Activated CD8-positive, alpha-beta memory T cell treated with anti-CD3 and anti-CD28 coated beads, Interleukin-2, amount 50 U/mL, for 24 hours (primary cell): ENCODE data around the gene ZNF500.
"Not testable (repeated sequence)": the region's sequence is repeated elsewhere in the genome, so short reads cannot be mapped to it uniquely, and the experiment has no call there.

ENCODE experiments used
- DNase-seq: peaks from one replicate; pipeline ENCODE4 v3.0.0-alpha.2; 2020; ENCODE audit errors: extremely low read depth

Gene ZNF500

GRCh38 chr16:4745274-4745569 is 21.7 kb downstream of the ZNF500 start:
- no peak for DNase-seq

GRCh38 chr16:4744555-4745273 is 22.2 kb downstream of the ZNF500 start:
- DNase-seq: no peak

GRCh38 chr16:4743226-4743878 is 23.6 kb downstream of the ZNF500 start:
- no peak for DNase-seq

- DNase-seq: not testable (repeated sequence)
Measured at GRCh38 chr16:4738370-4738769, 28.6 kb downstream of the ZNF500 start.

GRCh38 chr16:4737545-4737944 is 29.4 kb downstream of the ZNF500 start:
- DNase-seq: no peak

- no peak for DNase-seq
Measured at GRCh38 chr16:4736546-4736945, 30.4 kb downstream of the ZNF500 start.

GRCh38 chr16:4734730-4735535 is 32.0 kb downstream of the ZNF500 start:
- DNase-seq: peak; percentile 79

- peak; percentile 55 for DNase-seq
Measured at GRCh38 chr16:4734063-4734729, 32.8 kb downstream of the ZNF500 start, which contains the start of the genes ANKS3 and DNAAF8. TSS of gene ANKS3 (minus strand) at chr16:4734271. CDS start at chr16:4730149, 4,122 bp downstream. TSS of gene DNAAF8 (plus strand) at chr16:4734537. CDS start at chr16:4736515, 1,978 bp downstream.

- DNase-seq: no peak
Measured at GRCh38 chr16:4733747-4734062, 33.3 kb downstream of the ZNF500 start.

GRCh38 chr16:4733211-4733742 is 33.7 kb downstream of the ZNF500 start:
- DNase-seq: no peak

- no peak for DNase-seq
Measured at GRCh38 chr16:4729876-4730275, 37.1 kb downstream of the ZNF500 start.

- DNase-seq: no peak
Measured at GRCh38 chr16:4728676-4729075, 38.3 kb downstream of the ZNF500 start.

- DNase-seq: no peak
Measured at GRCh38 chr16:4726616-4727015, 40.3 kb downstream of the ZNF500 start.

- DNase-seq: no peak
Measured at GRCh38 chr16:4724661-4725270, 42.2 kb downstream of the ZNF500 start.

GRCh38 chr16:4723071-4723767 is 43.7 kb downstream of the ZNF500 start:
- no peak for DNase-seq

- no peak for DNase-seq
Measured at GRCh38 chr16:4718466-4718865, 48.5 kb downstream of the ZNF500 start.

GRCh38 chr16:4714996-4715395 is 52.0 kb downstream of the ZNF500 start:
- DNase-seq: no peak

GRCh38 chr16:4713663-4714501 is 53.1 kb downstream of the ZNF500 start:
- no peak for DNase-seq

GRCh38 chr16:4709481-4709880 is 57.5 kb downstream of the ZNF500 start:
- DNase-seq: no peak

GRCh38 chr16:4706871-4707270 is 60.1 kb downstream of the ZNF500 start:
- no peak for DNase-seq
